ENCODE data around the gene CNN2.

The CNN2 gene

GRCh38 chr19:1025960-1026782 is at the start of gene CNN2:
TSS of gene CNN2 (plus strand) at chr19:1026608. CDS start at chr19:1026662, 54 bp downstream.
- no peak for TF ChIP-seq JUND (IDR thresholded peaks at IDR 0.05; ENCODE audit: low read depth)
- in situ Hi-C loops (cut with HindIII; ENCODE audit: low pct_unique_long_range_greater_than_20kb, low sequenced_read_pairs) = no loop called here
- DNase-seq (ENCODE audit: low read depth in 1 of 2, low spot score in 1 of 2) = peak; percentile 81 to 86

GRCh38 chr19:977058-977464 is 49.3 kb upstream of the CNN2 start:
- no peak for DNase-seq (ENCODE audit: low read depth in 1 of 2, low spot score in 1 of 2)
- in situ Hi-C loops (cut with HindIII; ENCODE audit: low pct_unique_long_range_greater_than_20kb, low sequenced_read_pairs) = no loop called here
- no peak for TF ChIP-seq JUND (IDR thresholded peaks at IDR 0.05; ENCODE audit: low read depth)

GRCh38 chr19:979318-979741 is 47.1 kb upstream of the CNN2 start:
- DNase-seq (ENCODE audit: low read depth in 1 of 2, low spot score in 1 of 2) = no peak
- no peak for TF ChIP-seq JUND (IDR thresholded peaks at IDR 0.05; ENCODE audit: low read depth)
- in situ Hi-C loops (cut with HindIII; ENCODE audit: low pct_unique_long_range_greater_than_20kb, low sequenced_read_pairs) = no loop called here

- in situ Hi-C loops (cut with HindIII; ENCODE audit: low pct_unique_long_range_greater_than_20kb, low sequenced_read_pairs) = no loop called here
- no peak for DNase-seq (ENCODE audit: low read depth in 1 of 2, low spot score in 1 of 2)
- TF ChIP-seq JUND (IDR thresholded peaks at IDR 0.05; ENCODE audit: low read depth) = no peak
Measured at GRCh38 chr19:980133-980998, 46.0 kb upstream of the CNN2 start.

- peak; percentile 60 to 89 for DNase-seq (ENCODE audit: low read depth in 1 of 2, low spot score in 1 of 2)
- in situ Hi-C loops (cut with HindIII; ENCODE audit: low pct_unique_long_range_greater_than_20kb, low sequenced_read_pairs) = no loop called here
- TF ChIP-seq JUND (IDR thresholded peaks at IDR 0.05; ENCODE audit: low read depth) = no peak
Measured at GRCh38 chr19:982567-983170, 43.7 kb upstream of the CNN2 start.

- TF ChIP-seq JUND (IDR thresholded peaks at IDR 0.05; ENCODE audit: low read depth) = no peak
- peak; percentile 86 to 97 for DNase-seq (ENCODE audit: low read depth in 1 of 2, low spot score in 1 of 2)
- in situ Hi-C loops (cut with HindIII; ENCODE audit: low pct_unique_long_range_greater_than_20kb, low sequenced_read_pairs) = no loop called here
Measured at GRCh38 chr19:984165-984967, 42.0 kb upstream of the CNN2 start, which contains the start of gene WDR18. TSS of gene WDR18 (plus strand) at chr19:984345. CDS start at chr19:984354, 9 bp downstream.

- no peak for DNase-seq (ENCODE audit: low read depth in 1 of 2, low spot score in 1 of 2)
- in situ Hi-C loops (cut with HindIII; ENCODE audit: low pct_unique_long_range_greater_than_20kb, low sequenced_read_pairs) = no loop called here
- no peak for TF ChIP-seq JUND (IDR thresholded peaks at IDR 0.05; ENCODE audit: low read depth)
Measured at GRCh38 chr19:986083-986482, 40.3 kb upstream of the CNN2 start.

GRCh38 chr19:988081-988480 is 38.3 kb upstream of the CNN2 start:
- no peak for TF ChIP-seq JUND (IDR thresholded peaks at IDR 0.05; ENCODE audit: low read depth)
- no peak for DNase-seq (ENCODE audit: low read depth in 1 of 2, low spot score in 1 of 2)
- in situ Hi-C loops (cut with HindIII; ENCODE audit: low pct_unique_long_range_greater_than_20kb, low sequenced_read_pairs) = no loop called here

GRCh38 chr19:988510-988909 is 37.9 kb upstream of the CNN2 start:
- no peak for TF ChIP-seq JUND (IDR thresholded peaks at IDR 0.05; ENCODE audit: low read depth)
- no peak for DNase-seq (ENCODE audit: low read depth in 1 of 2, low spot score in 1 of 2)
- in situ Hi-C loops (cut with HindIII; ENCODE audit: low pct_unique_long_range_greater_than_20kb, low sequenced_read_pairs) = no loop called here

GRCh38 chr19:989381-990081 is 36.9 kb upstream of the CNN2 start:
- DNase-seq (ENCODE audit: low read depth in 1 of 2, low spot score in 1 of 2) = no peak
- TF ChIP-seq JUND (IDR thresholded peaks at IDR 0.05; ENCODE audit: low read depth) = no peak
- in situ Hi-C loops (cut with HindIII; ENCODE audit: low pct_unique_long_range_greater_than_20kb, low sequenced_read_pairs) = no loop called here

GRCh38 chr19:990119-990571 is 36.3 kb upstream of the CNN2 start:
- in situ Hi-C loops (cut with HindIII; ENCODE audit: low pct_unique_long_range_greater_than_20kb, low sequenced_read_pairs) = no loop called here
- no peak for TF ChIP-seq JUND (IDR thresholded peaks at IDR 0.05; ENCODE audit: low read depth)
- DNase-seq (ENCODE audit: low read depth in 1 of 2, low spot score in 1 of 2) = no peak

Data from T47D (cell line).